Esophagus muscularis mucosa (tissue), 4 donors: ENCODE measurements around the gene SLAMF7.

Source experiments
- EP300 ChIP-seq: sonication (generic); formaldehyde crosslinking; IDR thresholded peaks from one replicate; pipeline ENCODE4 v1.6.1; 2017; ENCODE audit warnings: antibody characterized with exemption
- POLR2A ChIP-seq: fragments of 450-650 bp; IDR thresholded peaks from one replicate; pipeline ENCODE4 v1.6.1; 2017; ENCODE audit warnings: antibody characterized with exemption, moderate library complexity, mild to moderate bottlenecking, low read depth
- POLR2AphosphoS5 ChIP-seq, 2 donors: sonication (generic); formaldehyde crosslinking; IDR thresholded peaks; one replicate each; pipeline ENCODE4 v1.6.1; 2017; ENCODE audit warnings: antibody characterized with exemption in 2 of 2
- TF ChIP-seq, protein P1 (sequence below), 3 experiments: fragments of 200-600 bp in 2 of 3; fragments of 450-650 bp in 1 of 3; sonication (generic) in 2 of 3; IDR thresholded peaks; one replicate each; pipeline ENCODE4 v1.5.1; 2017 to 2019; ENCODE audit warnings: antibody characterized with exemption in 3 of 3, mild to moderate bottlenecking in 2 of 3, moderate library complexity in 1 of 3

- TF ChIP-seq POLR2A (no peak), EP300 (no peak), POLR2AphosphoS5 (IDR thresholded peaks at IDR 0.05) (no peak)
- TF ChIP-seq, protein P1, sequence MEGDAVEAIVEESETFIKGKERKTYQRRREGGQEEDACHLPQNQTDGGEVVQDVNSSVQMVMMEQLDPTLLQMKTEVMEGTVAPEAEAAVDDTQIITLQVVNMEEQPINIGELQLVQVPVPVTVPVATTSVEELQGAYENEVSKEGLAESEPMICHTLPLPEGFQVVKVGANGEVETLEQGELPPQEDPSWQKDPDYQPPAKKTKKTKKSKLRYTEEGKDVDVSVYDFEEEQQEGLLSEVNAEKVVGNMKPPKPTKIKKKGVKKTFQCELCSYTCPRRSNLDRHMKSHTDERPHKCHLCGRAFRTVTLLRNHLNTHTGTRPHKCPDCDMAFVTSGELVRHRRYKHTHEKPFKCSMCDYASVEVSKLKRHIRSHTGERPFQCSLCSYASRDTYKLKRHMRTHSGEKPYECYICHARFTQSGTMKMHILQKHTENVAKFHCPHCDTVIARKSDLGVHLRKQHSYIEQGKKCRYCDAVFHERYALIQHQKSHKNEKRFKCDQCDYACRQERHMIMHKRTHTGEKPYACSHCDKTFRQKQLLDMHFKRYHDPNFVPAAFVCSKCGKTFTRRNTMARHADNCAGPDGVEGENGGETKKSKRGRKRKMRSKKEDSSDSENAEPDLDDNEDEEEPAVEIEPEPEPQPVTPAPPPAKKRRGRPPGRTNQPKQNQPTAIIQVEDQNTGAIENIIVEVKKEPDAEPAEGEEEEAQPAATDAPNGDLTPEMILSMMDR (IDR thresholded peaks at IDR 0.05), result no peak
Measured at GRCh38 chr1:160742428-160743127, 3.5 kb downstream of the SLAMF7 start.
